ENCODE results near the gene PON2.

GRCh38 chr7:95411036-95411435 is 23.8 kb downstream of the PON2 start:
- TF ChIP-seq CTCF (IDR thresholded peaks at IDR 0.05) (no peak), POLR2A (IDR thresholded peaks at IDR 0.05) (no peak)

Measured in body of pancreas (tissue), 4 donors.